RWPE1 (cell line): ENCODE measurements around the gene TFCP2L1.
"Not testable (repeated sequence)": the region's sequence is repeated elsewhere in the genome, so short reads cannot be mapped to it uniquely, and the experiment has no call there.

ENCODE experiments used
- CTCF ChIA-PET: fragments of 350-600 bp; sonication (Branson Sonifier 250); formaldehyde crosslinking; extraction: SDS; loops from one replicate; lab custom pipeline; 2021; lab: Yijun Ruan, JAX
- POLR2A ChIA-PET: fragments of 400-600 bp; formaldehyde crosslinking; extraction: SDS; loops from one replicate; lab custom pipeline; 2020; ENCODE audit warnings: antibody characterized with exemption; ENCODE audit not compliant: low non-redundant PET; lab: Yijun Ruan, JAX
- DNase-seq: peaks from one replicate; pipeline ENCODE4 v3.0.0; 2012; ENCODE audit warnings: low spot score
- H3K27ac ChIP-seq: fragments of 450-650 bp; 2 replicates; pipeline ENCODE4 v1.5.1; 2017
- CTCF ChIP-seq: fragments of 450-650 bp; conservative IDR thresholded peaks from 2 replicates; pipeline ENCODE4 v1.5.1; 2017; ENCODE audit warnings: low read depth, mild to moderate bottlenecking

The TFCP2L1 gene

GRCh38 chr2:121326628-121327027 lies 41.6 kb upstream of the TFCP2L1 start:
- CTCF ChIA-PET, result no interaction called here
- DNase-seq, result no peak
- no peak overlapping the region for H3K27ac ChIP-seq
- no peak for TF ChIP-seq CTCF
- POLR2A ChIA-PET, result no interaction called here

- ChIA-PET CTCF (interaction anchor here (0.6 to 0.7 kb wide), 2 partner anchors 127 to 1775 kb away, joined by 3 to 4 read pairs; no protein-coding TSS in a partner anchor), POLR2A (no interaction called here)
- no peak for DNase-seq
- no peak overlapping the region for H3K27ac ChIP-seq
- TF ChIP-seq CTCF, result no peak
Observed at GRCh38 chr2:121324601-121325000, 39.6 kb upstream of the TFCP2L1 start.

GRCh38 chr2:121321476-121321875 lies 36.5 kb upstream of the TFCP2L1 start:
- no peak for TF ChIP-seq CTCF
- H3K27ac ChIP-seq, result no peak overlapping the region
- ChIA-PET CTCF (no interaction called here), POLR2A (no interaction called here)
- DNase-seq, result no peak

- H3K27ac ChIP-seq, result no peak overlapping the region
- DNase-seq, result no peak
- no peak for TF ChIP-seq CTCF
- CTCF ChIA-PET, result interaction anchor here (0.6 to 1.5 kb wide), 2 partner anchors 225 to 249 kb away, joined by 3 read pairs; no protein-coding TSS in a partner anchor
- POLR2A ChIA-PET, result no interaction called here
Observed at GRCh38 chr2:121319941-121320340, 34.9 kb upstream of the TFCP2L1 start.

GRCh38 chr2:121316986-121317385 lies 32.0 kb upstream of the TFCP2L1 start:
- no peak overlapping the region for H3K27ac ChIP-seq
- no peak for TF ChIP-seq CTCF
- DNase-seq, result no peak
- ChIA-PET CTCF (no interaction called here), POLR2A (no interaction called here)

GRCh38 chr2:121313701-121314100 lies 28.7 kb upstream of the TFCP2L1 start:
- POLR2A ChIA-PET, H3K27ac ChIP-seq, DNase-seq: not testable (repeated sequence)
- CTCF ChIA-PET, result interaction anchor here (0.5 to 1.1 kb wide), 3 partner anchors 175 to 219 kb away, joined by 3 to 4 read pairs (median 4); no protein-coding TSS in a partner anchor

GRCh38 chr2:121309801-121310200 lies 24.8 kb upstream of the TFCP2L1 start:
- TF ChIP-seq CTCF, result no peak
- ChIA-PET POLR2A (no interaction called here), CTCF (no interaction called here)
- no peak for DNase-seq
- no peak overlapping the region for H3K27ac ChIP-seq
